AG09309 (cell line): Measurements from ENCODE around the gene OGFOD1.

Experiments
- DNase-seq: peaks from one replicate; pipeline ENCODE4 v3.0.0-alpha.2; 2010; ENCODE audit warnings: low read depth
- H3K4me3 ChIP-seq: 2 replicates; pipeline ENCODE4 v1.5.1; 2011; ENCODE audit warnings: mild to moderate bottlenecking, low read depth, low read length, moderate library complexity; ENCODE audit not compliant: control insufficient read depth
- TF ChIP-seq, protein P1 (sequence below): IDR thresholded peaks from 2 replicates; pipeline ENCODE4 v1.5.1; 2011; ENCODE audit warnings: mild to moderate bottlenecking, low read depth, low read length, inconsistent platforms; ENCODE audit not compliant: insufficient read depth, control insufficient read depth; ENCODE audit errors: missing control alignments

The OGFOD1 gene

DNA sequence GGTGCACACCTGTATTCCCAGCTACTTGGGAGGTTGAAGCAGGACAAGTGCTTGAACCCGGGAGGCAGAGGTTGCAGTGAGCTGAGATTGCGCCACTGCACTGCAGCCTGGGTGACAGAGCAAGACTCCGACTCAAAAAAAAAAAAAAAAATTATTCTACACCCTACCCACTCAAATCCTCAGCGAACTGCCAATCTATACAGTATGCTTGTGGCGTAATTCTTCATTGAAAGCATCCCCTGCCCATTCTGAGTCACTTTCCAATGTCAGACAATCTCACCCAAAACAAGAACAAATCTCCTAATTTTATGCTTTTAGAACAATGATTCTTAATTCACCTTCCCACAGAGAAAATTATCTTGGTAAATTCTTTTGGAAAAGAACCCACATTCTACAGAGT, 38.0 kb upstream of the OGFOD1 start:
- no peak for DNase-seq
- TF ChIP-seq, protein P1, sequence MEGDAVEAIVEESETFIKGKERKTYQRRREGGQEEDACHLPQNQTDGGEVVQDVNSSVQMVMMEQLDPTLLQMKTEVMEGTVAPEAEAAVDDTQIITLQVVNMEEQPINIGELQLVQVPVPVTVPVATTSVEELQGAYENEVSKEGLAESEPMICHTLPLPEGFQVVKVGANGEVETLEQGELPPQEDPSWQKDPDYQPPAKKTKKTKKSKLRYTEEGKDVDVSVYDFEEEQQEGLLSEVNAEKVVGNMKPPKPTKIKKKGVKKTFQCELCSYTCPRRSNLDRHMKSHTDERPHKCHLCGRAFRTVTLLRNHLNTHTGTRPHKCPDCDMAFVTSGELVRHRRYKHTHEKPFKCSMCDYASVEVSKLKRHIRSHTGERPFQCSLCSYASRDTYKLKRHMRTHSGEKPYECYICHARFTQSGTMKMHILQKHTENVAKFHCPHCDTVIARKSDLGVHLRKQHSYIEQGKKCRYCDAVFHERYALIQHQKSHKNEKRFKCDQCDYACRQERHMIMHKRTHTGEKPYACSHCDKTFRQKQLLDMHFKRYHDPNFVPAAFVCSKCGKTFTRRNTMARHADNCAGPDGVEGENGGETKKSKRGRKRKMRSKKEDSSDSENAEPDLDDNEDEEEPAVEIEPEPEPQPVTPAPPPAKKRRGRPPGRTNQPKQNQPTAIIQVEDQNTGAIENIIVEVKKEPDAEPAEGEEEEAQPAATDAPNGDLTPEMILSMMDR: no peak
- no peak overlapping the region for H3K4me3 ChIP-seq

DNA sequence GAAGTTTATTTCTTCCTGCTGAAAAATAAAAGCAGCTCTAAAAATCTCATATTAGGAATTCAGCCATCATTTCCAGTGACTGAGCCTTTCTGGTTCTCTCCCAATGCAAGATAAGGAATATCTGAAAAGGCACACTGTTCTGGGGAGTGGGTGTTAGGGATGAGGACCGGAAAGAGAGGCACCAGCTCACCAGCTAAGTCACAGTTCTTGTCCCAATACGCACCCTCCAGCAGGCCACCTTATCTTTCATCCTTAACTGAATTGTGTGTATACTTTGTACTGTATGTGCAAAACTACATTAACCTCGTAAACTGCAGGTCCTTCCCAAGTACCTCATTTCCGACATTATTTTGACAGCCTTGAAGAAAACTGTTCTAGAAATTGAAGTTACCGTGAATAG, 37.0 kb upstream of the OGFOD1 start:
- H3K4me3 ChIP-seq: no peak overlapping the region
- no peak for DNase-seq
- TF ChIP-seq, protein P1: no peak

DNA sequence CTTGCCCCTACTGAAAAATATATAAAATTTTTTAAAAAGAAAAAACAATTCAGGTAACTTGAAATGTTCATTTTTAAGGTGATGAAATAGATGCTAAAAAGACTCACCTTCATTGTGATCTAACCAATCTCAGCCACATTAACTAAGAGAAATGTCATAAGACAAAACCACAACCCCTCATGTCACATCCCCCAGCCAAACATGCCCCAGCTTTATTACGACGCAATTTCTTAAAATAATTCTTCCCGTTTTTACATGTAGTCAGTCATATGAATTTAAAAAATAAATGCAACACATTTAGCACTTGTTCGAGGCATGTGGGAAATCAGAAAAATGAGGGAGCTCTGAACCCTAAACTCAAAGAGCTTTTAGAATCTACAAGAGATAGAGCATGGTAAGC, 35.5 kb upstream of the OGFOD1 start:
- TF ChIP-seq, protein P1: no peak
- no peak overlapping the region for H3K4me3 ChIP-seq
- DNase-seq: no peak

DNA sequence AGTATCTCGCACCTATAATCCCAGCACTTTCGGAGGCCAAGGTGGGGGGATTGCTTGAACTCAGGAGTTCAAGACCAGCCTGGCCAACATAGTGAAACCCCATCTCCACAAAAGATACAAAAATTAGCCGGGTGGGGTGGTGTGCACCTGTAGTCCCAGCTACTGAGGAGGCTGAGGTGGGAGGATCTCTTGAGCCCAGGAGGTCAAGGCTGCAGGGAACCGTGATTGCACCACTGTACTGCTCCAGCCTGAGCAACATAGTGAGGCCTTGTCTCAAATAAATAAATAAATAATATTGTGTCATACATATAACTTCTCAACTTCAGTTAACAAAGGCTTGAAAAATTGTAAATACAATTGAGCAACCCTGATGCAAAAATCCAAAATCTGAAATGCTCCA, 34.2 kb upstream of the OGFOD1 start:
- TF ChIP-seq, protein P1: no peak
- no peak for DNase-seq
- no peak overlapping the region for H3K4me3 ChIP-seq

DNA sequence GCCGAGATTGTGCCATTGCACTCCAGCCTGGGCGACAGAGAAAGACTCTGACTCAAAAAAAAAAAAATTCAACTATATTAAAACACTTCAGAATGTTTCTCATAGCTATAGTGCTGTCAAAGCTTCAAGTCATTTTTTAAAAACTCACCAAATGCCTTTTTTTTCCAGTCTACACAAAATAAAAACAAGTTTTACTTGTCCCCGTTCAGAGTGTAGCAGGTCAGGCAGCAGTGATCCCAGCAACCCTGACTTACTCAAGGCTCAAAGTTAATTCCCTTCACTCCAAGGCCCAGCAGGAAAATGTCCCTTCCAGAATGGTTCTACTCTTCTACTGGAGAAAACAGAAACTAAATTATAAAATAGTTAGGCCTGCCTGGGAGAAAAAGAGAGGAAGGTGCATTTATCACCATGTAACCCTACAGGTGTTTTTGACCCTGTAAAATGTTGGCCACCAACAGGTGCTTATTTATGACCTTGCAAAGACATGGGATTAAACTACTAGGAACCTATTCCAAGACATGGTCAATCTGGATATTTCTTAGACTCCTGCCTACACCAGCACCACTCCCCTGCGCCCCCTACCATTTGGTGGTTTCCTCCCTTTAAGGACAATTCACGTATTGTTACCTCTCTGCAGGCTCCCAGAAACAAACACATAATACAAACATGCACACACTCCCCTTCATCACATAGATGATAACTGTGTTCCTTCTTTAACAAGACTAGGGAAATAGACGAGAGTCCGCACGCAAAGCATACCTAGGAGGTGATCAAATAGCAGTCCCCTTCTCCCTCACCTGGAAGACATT, 31.4 kb upstream of the OGFOD1 start:
- no peak overlapping the region for H3K4me3 ChIP-seq
- TF ChIP-seq, protein P1: no peak
- no peak for DNase-seq

DNA sequence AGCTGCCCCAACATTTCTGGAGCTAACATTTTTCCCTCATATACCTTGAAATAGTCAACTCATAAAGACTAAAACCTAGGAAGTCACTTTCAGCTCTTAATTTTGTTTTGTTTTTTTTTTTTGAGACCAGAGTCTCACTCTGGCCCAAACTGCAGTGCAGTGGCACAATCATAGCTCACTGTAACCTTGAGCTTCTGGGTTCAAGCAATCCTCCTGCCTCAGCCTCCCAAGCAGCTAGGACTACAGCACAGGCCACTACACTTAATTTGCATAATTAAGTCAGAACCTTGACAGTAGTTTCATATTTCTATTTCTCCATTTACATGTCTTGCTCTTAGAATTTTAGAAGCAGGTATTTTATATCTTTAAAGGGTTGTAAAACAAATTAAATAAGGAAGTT, 30.7 kb upstream of the OGFOD1 start:
- no peak for DNase-seq
- TF ChIP-seq, protein P1: no peak
- no peak overlapping the region for H3K4me3 ChIP-seq

DNA sequence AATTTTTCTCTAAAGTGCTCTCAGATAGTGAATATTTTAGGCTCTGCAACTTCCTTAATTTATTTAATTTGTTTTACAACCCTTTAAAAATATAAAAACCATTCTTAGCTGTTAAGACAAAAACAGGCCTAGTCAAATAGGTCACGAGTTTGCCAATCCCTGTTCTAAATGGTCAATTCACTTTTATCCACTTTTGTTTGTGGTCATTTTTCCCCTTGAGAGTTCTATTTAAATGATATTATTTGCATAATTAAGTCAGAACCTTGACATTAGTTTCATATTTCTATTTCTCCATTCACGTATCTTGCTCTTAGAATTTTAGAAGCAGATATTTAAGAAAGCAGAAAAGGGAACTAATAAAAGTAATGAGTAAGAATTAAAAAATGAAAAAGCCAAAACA, 30.0 kb upstream of the OGFOD1 start:
- DNase-seq: no peak
- TF ChIP-seq, protein P1: no peak
- no peak overlapping the region for H3K4me3 ChIP-seq
